PC-9 (cell line): ENCODE measurements around the gene LMX1B.

ENCODE experiments used
- CTCF ChIP-seq: fragments of 200-600 bp; sonication (generic); conservative IDR thresholded peaks from 2 replicates; pipeline ENCODE4 v1.6.1; 2017; ENCODE audit warnings: mixed run types, antibody characterized with exemption, mild to moderate bottlenecking, moderate library complexity
- EZH2 ChIP-seq: fragments of 200-600 bp; sonication (generic); IDR thresholded peaks from 2 replicates; pipeline ENCODE4 v1.8.0; 2017; ENCODE audit warnings: antibody characterized with exemption, low read depth

- TF ChIP-seq CTCF: no peak
- no peak for TF ChIP-seq EZH2
Observed at GRCh38 chr9:126612813-126613641, 701 bp upstream of the LMX1B start.
